ENCODE measurements around the gene RBM4. TPM values are rescaled to one million over a fixed set of nuclear protein-coding genes. Genes with fewer than 3 reads are reported as not detected.
A peak's percentile ranks its signal among the peaks of the same experiment; 100 is the strongest.
"Not testable (repeated sequence)": the region's sequence is repeated elsewhere in the genome, so short reads cannot be mapped to it uniquely, and the experiment has no call there.

Gene RBM4
- total RNA-seq (100 to 1,000 TPM; 139 to 239 (median 198) TPM), polyA plus RNA-seq (100 to 1,000 TPM; 266 to 284 TPM), total RNA-seq (87.5 reads per million, percentile 82 among the genes with 10 or more reads in this experiment)

GRCh38 chr11:66638177-66639065 lies at the start of gene RBM4:
Gene RBM4, plus strand, starts transcription at chr11:66638703. Its CDS starts 1,009 bp downstream, at chr11:66639712.
- peaks cover 15 to 45% (median 43%) of the 10 kb centered on the region in 5 donors for H3K36me3 Mint-ChIP-seq
- ChIA-PET POLR2A (interaction anchor here (0.5 to 18.2 kb wide), 37 partner anchors 8 to 1629 kb away, joined by 3 to 376 read pairs (median 4); partner anchors contain the start of genes BBS1, CCDC87, CTSF and DPP3), CTCF (interaction anchor here (0.6 to 3.8 kb wide), 13 partner anchors 10 to 293 kb away, joined by 3 to 13 read pairs (median 4); partner anchors contain the start of genes RBM14 and RBM4B)
- ATAC-seq (peak; percentile 93), DNase-seq (peak; percentile 80 to 99 (median 98))
- H3K9me3 ChIP-seq (ENCODE audit: control insufficient read depth in 2 of 3, low read length in 3 of 3) = no peaks in the 10 kb centered on the region
- no peaks in the 10 kb centered on the region for H3K27me3 Mint-ChIP-seq
- peaks cover 45 to 73% (median 68%) of the 10 kb centered on the region in 7 donors for H3K4me1 Mint-ChIP-seq
- peak within 1 kb of the TSS; percentile 91 for H3K4me3 ChIP-seq (ENCODE audit: low read length)
- peaks cover 44 to 48% of the 10 kb centered on the region in 2 donors for H3K4me1 ChIP-seq (ENCODE audit: control insufficient read depth in 2 of 2, insufficient read depth in 2 of 2, low read length in 2 of 2)
- intact Hi-C loops (cut with micrococcal nuclease) = loop anchor here (1.0 to 5.0 kb wide), 12 partner anchors 9 to 319 kb away; partner anchors contain the start of genes CCDC87 (in 2 of the 2), CCS (in 2 of the 2), DPP3 (in 2 of the 2) and RBM4B (in 2 of the 2)
- peaks cover 26 to 41% (median 29%) of the 10 kb centered on the region in 3 experiments for H3K36me3 ChIP-seq (ENCODE audit: control insufficient read depth in 2 of 3, insufficient read depth in 3 of 3, low read length in 3 of 3)
- peak within 1 kb of the TSS; percentile 87 to 98 (median 96) for H3K27ac Mint-ChIP-seq
- peak within 1 kb of the TSS; percentile 93 for H3K27ac ChIP-seq (ENCODE audit: low read depth, low read length)
- H3K4me3 Mint-ChIP-seq = peak within 1 kb of the TSS; percentile 92 to 100 (median 94)
- peaks cover 0 to 2% (median 0%) of the 10 kb centered on the region in 11 donors for H3K9me3 Mint-ChIP-seq
- no peaks in the 10 kb centered on the region for H3K27me3 ChIP-seq (ENCODE audit: control insufficient read depth in 2 of 2, insufficient read depth in 2 of 2, low read length in 2 of 2)

GRCh38 chr11:66589315-66589714 lies 49.2 kb upstream of the RBM4 start:
- H3K27ac ChIP-seq (ENCODE audit: low read depth, low read length); H3K36me3 Mint-ChIP-seq; H3K4me3 ChIP-seq (ENCODE audit: low read length); H3K27ac Mint-ChIP-seq; H3K9me3 ChIP-seq (ENCODE audit: control insufficient read depth in 2 of 3, low read length in 3 of 3); DNase-seq; H3K4me3 Mint-ChIP-seq; H3K27me3 ChIP-seq (ENCODE audit: control insufficient read depth in 2 of 2, insufficient read depth in 2 of 2, low read length in 2 of 2); H3K36me3 ChIP-seq (ENCODE audit: control insufficient read depth in 2 of 3, insufficient read depth in 3 of 3, low read length in 3 of 3); CTCF ChIA-PET; ATAC-seq; POLR2A ChIA-PET; H3K9me3 Mint-ChIP-seq; H3K27me3 Mint-ChIP-seq; intact Hi-C loops (cut with micrococcal nuclease): not testable (repeated sequence)
- H3K4me1 Mint-ChIP-seq = peaks cover 6 to 21% (median 13%) of the 10 kb centered on the region in 7 donors
- H3K4me1 ChIP-seq (ENCODE audit: control insufficient read depth in 2 of 2, insufficient read depth in 2 of 2, low read length in 2 of 2) = peaks cover 9 to 16% of the 10 kb centered on the region in 2 donors

GRCh38 chr11:66589996-66590675 lies 48.4 kb upstream of the RBM4 start:
- Histone ChIP-seq H3K4me1 (ENCODE audit: control insufficient read depth in 2 of 2, insufficient read depth in 2 of 2, low read length in 2 of 2) (peaks cover 9 to 25% of the 10 kb centered on the region in 2 donors), H3K27ac (ENCODE audit: low read depth, low read length) (no peak overlapping the region), H3K36me3 (ENCODE audit: control insufficient read depth in 2 of 3, insufficient read depth in 3 of 3, low read length in 3 of 3) (no peaks in the 10 kb centered on the region), H3K27me3 (ENCODE audit: control insufficient read depth in 2 of 2, insufficient read depth in 2 of 2, low read length in 2 of 2) (no peaks in the 10 kb centered on the region), H3K9me3 (ENCODE audit: control insufficient read depth in 2 of 3, low read length in 3 of 3) (no peaks in the 10 kb centered on the region), H3K4me3 (ENCODE audit: low read length) (no peak overlapping the region)
- H3K4me1 Mint-ChIP-seq = peaks cover 13 to 29% (median 17%) of the 10 kb centered on the region in 7 donors
- no peak for ATAC-seq
- no peaks in the 10 kb centered on the region for H3K27me3 Mint-ChIP-seq
- intact Hi-C loops (cut with micrococcal nuclease) = no loop called here
- peak overlapping the region in 1 of 9 donors; percentile 25 for H3K27ac Mint-ChIP-seq
- H3K9me3 Mint-ChIP-seq = no peaks in the 10 kb centered on the region
- DNase-seq = no peak
- peaks cover 0 to 2% (median 0%) of the 10 kb centered on the region in 5 donors for H3K36me3 Mint-ChIP-seq
- POLR2A ChIA-PET = interaction anchor here (0.9 to 1.5 kb wide), 4 partner anchors 26 to 89 kb away, joined by 3 to 5 read pairs (median 3); partner anchors contain the start of gene RBM4
- CTCF ChIA-PET = interaction anchor here (1.0 kb wide), 1 partner anchor 90 kb away, joined by 3 read pairs; no protein-coding TSS in a partner anchor
- H3K4me3 Mint-ChIP-seq = peak overlapping the region in 2 of 10 donors; percentile 17 to 22

- no peaks in the 10 kb centered on the region for H3K9me3 ChIP-seq (ENCODE audit: control insufficient read depth in 2 of 3, low read length in 3 of 3)
- H3K27me3 ChIP-seq (ENCODE audit: control insufficient read depth in 2 of 2, insufficient read depth in 2 of 2, low read length in 2 of 2) = no peaks in the 10 kb centered on the region
- peaks cover 9 to 30% of the 10 kb centered on the region in 2 donors for H3K4me1 ChIP-seq (ENCODE audit: control insufficient read depth in 2 of 2, insufficient read depth in 2 of 2, low read length in 2 of 2)
- no peaks in the 10 kb centered on the region for H3K27me3 Mint-ChIP-seq
- CTCF ChIA-PET = interaction anchor here (0.6 to 2.5 kb wide), 5 partner anchors 10 to 89 kb away, joined by 3 to 11 read pairs (median 4); no protein-coding TSS in a partner anchor
- H3K4me3 Mint-ChIP-seq = peak overlapping the region in 3 of 10 donors; percentile 14 to 45 (median 39)
- intact Hi-C loops (cut with micrococcal nuclease) = no loop called here
- H3K9me3 Mint-ChIP-seq = no peaks in the 10 kb centered on the region
- ATAC-seq = no peak
- DNase-seq = no peak
- POLR2A ChIA-PET = interaction anchor here (0.6 to 6.7 kb wide), 6 partner anchors 25 to 377 kb away, joined by 3 to 90 read pairs (median 3); partner anchors contain the start of genes RBM14 and RBM4
- H3K4me3 ChIP-seq (ENCODE audit: low read length) = no peak overlapping the region
- H3K36me3 ChIP-seq (ENCODE audit: control insufficient read depth in 2 of 3, insufficient read depth in 3 of 3, low read length in 3 of 3) = no peaks in the 10 kb centered on the region
- H3K36me3 Mint-ChIP-seq = peaks cover 0 to 2% (median 0%) of the 10 kb centered on the region in 5 donors
- peaks cover 13 to 40% (median 27%) of the 10 kb centered on the region in 7 donors for H3K4me1 Mint-ChIP-seq
- no peak overlapping the region for H3K27ac Mint-ChIP-seq
- H3K27ac ChIP-seq (ENCODE audit: low read depth, low read length) = no peak overlapping the region
These were observed 47.3 kb upstream of the RBM4 start for GRCh38 chr11:66591175-66591574.

- H3K27me3 Mint-ChIP-seq = no peaks in the 10 kb centered on the region
- H3K27ac ChIP-seq (ENCODE audit: low read depth, low read length) = peak within 1 kb of the TSS; percentile 94
- intact Hi-C loops (cut with micrococcal nuclease) = loop anchor here (1.0 to 2.0 kb wide), 7 partner anchors 24 to 280 kb away; partner anchors contain the start of genes RBM14 (in 2 of the 2), RBM4 (in 2 of the 2), RBM4B (in 1 of the 2) and RCE1 (in 1 of the 2)
- peaks cover 13 to 40% (median 28%) of the 10 kb centered on the region in 7 donors for H3K4me1 Mint-ChIP-seq
- peaks cover 9 to 30% of the 10 kb centered on the region in 2 donors for H3K4me1 ChIP-seq (ENCODE audit: control insufficient read depth in 2 of 2, insufficient read depth in 2 of 2, low read length in 2 of 2)
- no peaks in the 10 kb centered on the region for H3K9me3 ChIP-seq (ENCODE audit: control insufficient read depth in 2 of 3, low read length in 3 of 3)
- H3K27ac Mint-ChIP-seq = peak within 1 kb of the TSS; percentile 90 to 100 (median 97)
- peak within 1 kb of the TSS; percentile 89 to 100 (median 98) for H3K4me3 Mint-ChIP-seq
- ChIA-PET POLR2A (interaction anchor here (0.7 to 6.7 kb wide), 8 partner anchors 24 to 304 kb away, joined by 3 to 90 read pairs (median 4); partner anchors contain the start of genes DPP3, RBM14, RBM4B and YIF1A), CTCF (interaction anchor here (1.0 to 2.5 kb wide), 3 partner anchors 13 to 86 kb away, joined by 3 to 11 read pairs (median 5); no protein-coding TSS in a partner anchor)
- no peaks in the 10 kb centered on the region for H3K27me3 ChIP-seq (ENCODE audit: control insufficient read depth in 2 of 2, insufficient read depth in 2 of 2, low read length in 2 of 2)
- DNase-seq = peak; percentile 94 to 98 (median 96)
- ATAC-seq = peak; percentile 98
- H3K36me3 Mint-ChIP-seq = peaks cover 0 to 2% (median 0%) of the 10 kb centered on the region in 5 donors
- peak within 1 kb of the TSS; percentile 98 for H3K4me3 ChIP-seq (ENCODE audit: low read length)
- H3K36me3 ChIP-seq (ENCODE audit: control insufficient read depth in 2 of 3, insufficient read depth in 3 of 3, low read length in 3 of 3) = peaks cover 0 to 3% (median 0%) of the 10 kb centered on the region in 3 experiments
- no peaks in the 10 kb centered on the region for H3K9me3 Mint-ChIP-seq
These were observed 45.8 kb upstream of the RBM4 start, which contains the start of the genes CCDC87 and CCS for GRCh38 chr11:66592457-66593302. Gene CCDC87, minus strand, starts transcription at chr11:66593063. Its CDS starts 48 bp downstream, at chr11:66593015. Gene CCS, plus strand, starts transcription at chr11:66593185. Its CDS starts 77 bp downstream, at chr11:66593262.
